Hippocampal formation (tissue), 2 donors: ENCODE measurements around the gene TTC7B.
A peak's percentile ranks its signal among the peaks of the same experiment; 100 is the strongest.

Source experiments
- DNase-seq, 2 donors: peaks; one replicate each; lab custom pipeline; 2025; lab: John Stamatoyannopoulos, UW

The TTC7B gene

GRCh38 chr14:90599748-90600507 is 216.3 kb downstream of the TTC7B start:
- peak in 1 of 2 donors; percentile 47 for DNase-seq

- no peak for DNase-seq
Observed at GRCh38 chr14:90599339-90599738, 216.9 kb downstream of the TTC7B start.

GRCh38 chr14:90597961-90598360 is 218.3 kb downstream of the TTC7B start:
- DNase-seq: no peak

- no peak for DNase-seq
Observed at GRCh38 chr14:90596733-90597132, 219.5 kb downstream of the TTC7B start.

GRCh38 chr14:90593254-90594040 is 222.8 kb downstream of the TTC7B start:
- no peak for DNase-seq

GRCh38 chr14:90592655-90593054 is 223.6 kb downstream of the TTC7B start:
- no peak for DNase-seq

- DNase-seq: no peak
Observed at GRCh38 chr14:90587918-90588317, 228.3 kb downstream of the TTC7B start.

- no peak for DNase-seq
Observed at GRCh38 chr14:90587252-90587910, 228.8 kb downstream of the TTC7B start.

- DNase-seq: no peak
Observed at GRCh38 chr14:90585106-90585505, 231.1 kb downstream of the TTC7B start.

GRCh38 chr14:90583916-90584605 is 232.2 kb downstream of the TTC7B start:
- DNase-seq: no peak

GRCh38 chr14:90583427-90583826 is 232.8 kb downstream of the TTC7B start:
- no peak for DNase-seq

- no peak for DNase-seq
Observed at GRCh38 chr14:90582166-90582565, 234.1 kb downstream of the TTC7B start.

- no peak for DNase-seq
Observed at GRCh38 chr14:90581745-90582144, 234.5 kb downstream of the TTC7B start.

- no peak for DNase-seq
Observed at GRCh38 chr14:90580377-90581335, 235.6 kb downstream of the TTC7B start.

- DNase-seq: no peak
Observed at GRCh38 chr14:90579816-90580215, 236.4 kb downstream of the TTC7B start.

GRCh38 chr14:90579088-90579487 is 237.1 kb downstream of the TTC7B start:
- DNase-seq: no peak

GRCh38 chr14:90578283-90578985 is 237.8 kb downstream of the TTC7B start:
- DNase-seq: no peak

- DNase-seq: peak in 1 of 2 donors; percentile 44
Observed at GRCh38 chr14:90577661-90578282, 238.5 kb downstream of the TTC7B start.

- DNase-seq: no peak
Observed at GRCh38 chr14:90576981-90577660, 239.1 kb downstream of the TTC7B start.
